K562 (cell line): Measurements from ENCODE around the gene FAM234B.

Experiments
- CHCHD3 ChIP-seq: fragments of 250-450 bp; sonication (Bioruptor Pico); IDR thresholded peaks from 2 replicates; pipeline ENCODE4 v2.1.2; 2022; ENCODE audit warnings: mild to moderate bottlenecking
- FOXA3 ChIP-seq, 2 experiments: fragments of 450-650 bp in 1 of 2; sonication (generic) in 1 of 2; formaldehyde crosslinking; IDR thresholded peaks in 1 of 2; conservative IDR thresholded peaks in 1 of 2; 2 replicates each; pipeline versions ENCODE4 v1.4.0 to v1.8.0; 2020 to 2022; ENCODE audit warnings: mild to moderate bottlenecking in 2 of 2, missing genetic modification reagents in 1 of 2
- GABPA ChIP-seq: fragments of 200-800 bp; sonication (Bioruptor generic); conservative IDR thresholded peaks from 2 replicates; pipeline ENCODE4 v1.6.1; 2016; ENCODE audit warnings: low read depth, missing genetic modification characterization, missing compliant biosample characterization
- MEIS2 ChIP-seq: fragments of 450-650 bp; IDR thresholded peaks from 2 replicates; pipeline ENCODE4 v1.6.1; 2014; ENCODE audit warnings: mild to moderate bottlenecking; ENCODE audit not compliant: partially characterized antibody
- POLR2A ChIP-seq: fragments of 450-650 bp; conservative IDR thresholded peaks from 2 replicates; pipeline ENCODE4 v1.6.1; 2016
- TF ChIP-seq, protein P1 (sequence below), 3 experiments: IDR thresholded peaks in 2 of 3; conservative IDR thresholded peaks in 1 of 3; 2 replicates each; pipeline ENCODE4 v1.5.1; 2011 to 2012; ENCODE audit warnings: low read length in 3 of 3, mild to moderate bottlenecking in 3 of 3, control low read depth in 2 of 3, improper control_type of control experiment in 1 of 3, inconsistent platforms in 1 of 3, low read depth in 1 of 3, mixed read lengths in 1 of 3, moderate library complexity in 1 of 3; ENCODE audit not compliant: insufficient read depth in 2 of 3
- TF ChIP-seq, protein P2 (sequence below): IDR thresholded peaks from 2 replicates; pipeline ENCODE4 v1.6.1; 2011; ENCODE audit warnings: borderline replicate concordance, low read depth, mild to moderate bottlenecking, moderate library complexity, low read length; ENCODE audit not compliant: insufficient read depth, poor library complexity, severe bottlenecking

GRCh38 chr12:13023811-13024530, 20.2 kb upstream of the FAM234B start:
- TF ChIP-seq, protein P1, sequence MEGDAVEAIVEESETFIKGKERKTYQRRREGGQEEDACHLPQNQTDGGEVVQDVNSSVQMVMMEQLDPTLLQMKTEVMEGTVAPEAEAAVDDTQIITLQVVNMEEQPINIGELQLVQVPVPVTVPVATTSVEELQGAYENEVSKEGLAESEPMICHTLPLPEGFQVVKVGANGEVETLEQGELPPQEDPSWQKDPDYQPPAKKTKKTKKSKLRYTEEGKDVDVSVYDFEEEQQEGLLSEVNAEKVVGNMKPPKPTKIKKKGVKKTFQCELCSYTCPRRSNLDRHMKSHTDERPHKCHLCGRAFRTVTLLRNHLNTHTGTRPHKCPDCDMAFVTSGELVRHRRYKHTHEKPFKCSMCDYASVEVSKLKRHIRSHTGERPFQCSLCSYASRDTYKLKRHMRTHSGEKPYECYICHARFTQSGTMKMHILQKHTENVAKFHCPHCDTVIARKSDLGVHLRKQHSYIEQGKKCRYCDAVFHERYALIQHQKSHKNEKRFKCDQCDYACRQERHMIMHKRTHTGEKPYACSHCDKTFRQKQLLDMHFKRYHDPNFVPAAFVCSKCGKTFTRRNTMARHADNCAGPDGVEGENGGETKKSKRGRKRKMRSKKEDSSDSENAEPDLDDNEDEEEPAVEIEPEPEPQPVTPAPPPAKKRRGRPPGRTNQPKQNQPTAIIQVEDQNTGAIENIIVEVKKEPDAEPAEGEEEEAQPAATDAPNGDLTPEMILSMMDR (IDR thresholded peaks at IDR 0.05 in 2 of 3, conservative IDR thresholded peaks at IDR 0.05 in 1 of 3; ENCODE audit: insufficient read depth in 2 of 3, low read depth in 1 of 3, low read length in 3 of 3), result peak; percentile 37 to 61 (median 40); a peak in 5 of 6 replicates
- TF ChIP-seq, protein P2, sequence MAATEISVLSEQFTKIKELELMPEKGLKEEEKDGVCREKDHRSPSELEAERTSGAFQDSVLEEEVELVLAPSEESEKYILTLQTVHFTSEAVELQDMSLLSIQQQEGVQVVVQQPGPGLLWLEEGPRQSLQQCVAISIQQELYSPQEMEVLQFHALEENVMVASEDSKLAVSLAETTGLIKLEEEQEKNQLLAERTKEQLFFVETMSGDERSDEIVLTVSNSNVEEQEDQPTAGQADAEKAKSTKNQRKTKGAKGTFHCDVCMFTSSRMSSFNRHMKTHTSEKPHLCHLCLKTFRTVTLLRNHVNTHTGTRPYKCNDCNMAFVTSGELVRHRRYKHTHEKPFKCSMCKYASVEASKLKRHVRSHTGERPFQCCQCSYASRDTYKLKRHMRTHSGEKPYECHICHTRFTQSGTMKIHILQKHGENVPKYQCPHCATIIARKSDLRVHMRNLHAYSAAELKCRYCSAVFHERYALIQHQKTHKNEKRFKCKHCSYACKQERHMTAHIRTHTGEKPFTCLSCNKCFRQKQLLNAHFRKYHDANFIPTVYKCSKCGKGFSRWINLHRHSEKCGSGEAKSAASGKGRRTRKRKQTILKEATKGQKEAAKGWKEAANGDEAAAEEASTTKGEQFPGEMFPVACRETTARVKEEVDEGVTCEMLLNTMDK, result no peak
- no peak for TF ChIP-seq POLR2A
- no peak for TF ChIP-seq GABPA (tag)
- no peak for TF ChIP-seq CHCHD3 (CRISPR knock-in tag)
- no peak for TF ChIP-seq FOXA3 (CRISPR knock-in tag; conservative IDR thresholded peaks at IDR 0.05 in 1 of 2, IDR thresholded peaks at IDR 0.05 in 1 of 2)
- no peak for TF ChIP-seq MEIS2
